ENCODE data around the gene DENND4C.

DENND4C gene

DNA sequence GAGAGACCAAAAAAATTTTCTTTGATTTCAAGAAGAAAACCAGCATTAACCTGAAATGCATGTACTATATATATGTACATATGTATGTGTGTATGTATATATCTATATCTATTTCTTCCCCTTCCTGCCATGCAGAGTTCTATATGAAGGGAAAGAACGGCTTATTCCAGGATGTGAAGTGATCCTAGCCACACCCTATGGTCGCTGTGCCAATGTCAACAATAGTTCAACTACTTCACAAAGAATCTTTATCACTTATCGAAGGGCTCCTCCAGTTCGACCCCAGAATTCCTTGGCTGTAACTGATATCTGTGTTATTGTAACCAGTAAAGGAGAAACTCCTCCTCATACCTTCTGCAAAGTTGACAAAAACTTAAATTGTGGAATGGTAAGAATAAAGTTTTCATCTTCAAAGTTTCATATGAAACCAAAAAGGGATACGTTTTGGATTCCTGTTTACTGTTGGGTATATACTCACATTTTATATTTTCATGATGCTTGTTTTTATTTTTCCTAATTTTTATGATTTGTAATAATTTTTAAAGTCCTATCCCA, 56.2 kb downstream of the DENND4C start:
- Histone ChIP-seq H3K36me3 (ENCODE audit: control insufficient read depth in 5 of 5, insufficient read depth in 5 of 5, low read length in 5 of 5) (peaks cover 6 to 26% (median 16%) of the 10 kb centered on the region in 5 donors), H3K4me1 (ENCODE audit: control insufficient read depth in 5 of 5, insufficient read depth in 5 of 5, low read length in 5 of 5) (peaks cover 0 to 13% (median 6%) of the 10 kb centered on the region in 5 donors), H3K27ac (ENCODE audit: low read depth, low read length) (no peak overlapping the region), H3K9me3 (ENCODE audit: control insufficient read depth in 5 of 5, low read length in 5 of 5) (no peaks in the 10 kb centered on the region), H3K27me3 (ENCODE audit: control insufficient read depth in 5 of 5, insufficient read depth in 4 of 5, low read length in 5 of 5) (no peaks in the 10 kb centered on the region), H3K4me3 (ENCODE audit: low read depth in 1 of 5, low read length in 5 of 5) (no peak overlapping the region), H3K9ac (ENCODE audit: low read length in 5 of 5) (no peak overlapping the region)

DNA sequence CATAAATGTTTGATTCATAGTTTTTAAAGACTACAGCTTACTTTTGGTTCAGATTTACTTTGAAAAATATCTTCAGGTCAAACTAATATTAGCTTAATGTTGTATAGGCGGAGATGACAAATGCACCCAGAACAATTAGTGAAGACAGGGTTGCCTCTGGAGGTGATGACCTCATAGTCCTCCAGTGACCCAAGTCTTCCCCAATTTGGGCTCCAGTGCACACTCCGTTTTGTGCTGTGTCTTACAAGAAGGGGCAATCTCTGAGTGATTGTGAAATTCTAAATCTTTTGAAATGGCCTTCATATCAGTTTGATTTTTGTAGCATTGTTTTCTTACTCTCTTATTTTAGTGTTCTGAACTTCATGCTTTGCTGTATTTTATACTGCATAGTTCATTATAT, 57.6 kb downstream of the DENND4C start:
- Histone ChIP-seq H3K36me3 (ENCODE audit: control insufficient read depth in 5 of 5, insufficient read depth in 5 of 5, low read length in 5 of 5) (peaks cover 9 to 31% (median 24%) of the 10 kb centered on the region in 5 donors), H3K9ac (ENCODE audit: low read length in 5 of 5) (no peak overlapping the region), H3K4me1 (ENCODE audit: control insufficient read depth in 5 of 5, insufficient read depth in 5 of 5, low read length in 5 of 5) (peaks cover 0 to 13% (median 6%) of the 10 kb centered on the region in 5 donors), H3K4me3 (ENCODE audit: low read depth in 1 of 5, low read length in 5 of 5) (no peak overlapping the region), H3K27ac (ENCODE audit: low read depth, low read length) (no peak overlapping the region), H3K27me3 (ENCODE audit: control insufficient read depth in 5 of 5, insufficient read depth in 4 of 5, low read length in 5 of 5) (no peaks in the 10 kb centered on the region), H3K9me3 (ENCODE audit: control insufficient read depth in 5 of 5, low read length in 5 of 5) (no peaks in the 10 kb centered on the region)

DNA sequence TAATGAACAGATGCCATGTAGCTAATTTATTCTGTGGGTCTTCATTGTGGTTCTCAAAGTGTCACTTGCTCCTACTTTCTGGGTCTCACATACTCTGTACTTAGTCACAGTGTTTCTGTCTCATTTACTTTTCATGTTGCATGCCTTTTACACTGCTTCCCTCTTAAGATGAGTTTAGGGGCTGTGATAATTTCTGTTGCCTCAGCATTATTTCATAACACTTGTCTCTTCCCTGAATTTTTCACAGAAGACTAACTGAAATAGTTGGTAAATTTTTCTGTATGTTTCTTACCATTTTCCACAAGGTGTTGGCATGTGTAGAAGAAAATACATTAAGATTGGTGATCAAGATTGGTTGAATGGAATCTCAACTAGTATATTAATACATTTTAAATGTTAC, 59.6 kb downstream of the DENND4C start:
- H3K9me3 ChIP-seq (ENCODE audit: control insufficient read depth in 5 of 5, low read length in 5 of 5), result no peaks in the 10 kb centered on the region
- H3K27me3 ChIP-seq (ENCODE audit: control insufficient read depth in 5 of 5, insufficient read depth in 4 of 5, low read length in 5 of 5), result no peaks in the 10 kb centered on the region
- H3K9ac ChIP-seq (ENCODE audit: low read length in 5 of 5), result no peak overlapping the region
- no peak overlapping the region for H3K27ac ChIP-seq (ENCODE audit: low read depth, low read length)
- H3K4me1 ChIP-seq (ENCODE audit: control insufficient read depth in 5 of 5, insufficient read depth in 5 of 5, low read length in 5 of 5), result peaks cover 0 to 13% (median 6%) of the 10 kb centered on the region in 5 donors
- H3K36me3 ChIP-seq (ENCODE audit: control insufficient read depth in 5 of 5, insufficient read depth in 5 of 5, low read length in 5 of 5), result peaks cover 18 to 42% (median 31%) of the 10 kb centered on the region in 5 donors
- H3K4me3 ChIP-seq (ENCODE audit: low read depth in 1 of 5, low read length in 5 of 5), result no peak overlapping the region

DNA sequence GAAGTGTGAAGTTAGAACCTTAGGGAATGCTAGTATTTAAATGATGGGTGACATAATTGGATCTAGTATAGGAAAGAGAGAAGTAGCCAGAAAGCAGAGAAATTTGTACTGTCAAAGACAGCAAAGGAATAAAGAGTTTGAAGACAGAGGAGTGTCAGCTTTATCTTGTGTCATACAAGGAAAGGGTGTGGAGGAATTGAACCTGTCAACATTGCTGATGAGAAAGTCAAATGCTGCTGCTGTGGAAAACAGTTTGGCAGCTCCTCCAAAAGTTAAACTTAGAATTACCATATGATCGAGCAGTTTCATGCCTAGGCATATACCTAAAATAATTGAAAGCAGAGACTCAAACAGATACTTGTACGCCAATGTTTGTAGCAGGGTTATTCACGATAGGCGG, 63.7 kb downstream of the DENND4C start:
- Histone ChIP-seq H3K4me3 (ENCODE audit: low read depth in 1 of 5, low read length in 5 of 5) (no peak overlapping the region), H3K9me3 (ENCODE audit: control insufficient read depth in 5 of 5, low read length in 5 of 5) (no peaks in the 10 kb centered on the region), H3K36me3 (ENCODE audit: control insufficient read depth in 5 of 5, insufficient read depth in 5 of 5, low read length in 5 of 5) (peaks cover 26 to 55% (median 31%) of the 10 kb centered on the region in 5 donors), H3K4me1 (ENCODE audit: control insufficient read depth in 5 of 5, insufficient read depth in 5 of 5, low read length in 5 of 5) (peaks cover 0 to 3% (median 0%) of the 10 kb centered on the region in 5 donors), H3K27ac (ENCODE audit: low read depth, low read length) (no peak overlapping the region), H3K27me3 (ENCODE audit: control insufficient read depth in 5 of 5, insufficient read depth in 4 of 5, low read length in 5 of 5) (no peaks in the 10 kb centered on the region), H3K9ac (ENCODE audit: low read length in 5 of 5) (no peak overlapping the region)

DNA sequence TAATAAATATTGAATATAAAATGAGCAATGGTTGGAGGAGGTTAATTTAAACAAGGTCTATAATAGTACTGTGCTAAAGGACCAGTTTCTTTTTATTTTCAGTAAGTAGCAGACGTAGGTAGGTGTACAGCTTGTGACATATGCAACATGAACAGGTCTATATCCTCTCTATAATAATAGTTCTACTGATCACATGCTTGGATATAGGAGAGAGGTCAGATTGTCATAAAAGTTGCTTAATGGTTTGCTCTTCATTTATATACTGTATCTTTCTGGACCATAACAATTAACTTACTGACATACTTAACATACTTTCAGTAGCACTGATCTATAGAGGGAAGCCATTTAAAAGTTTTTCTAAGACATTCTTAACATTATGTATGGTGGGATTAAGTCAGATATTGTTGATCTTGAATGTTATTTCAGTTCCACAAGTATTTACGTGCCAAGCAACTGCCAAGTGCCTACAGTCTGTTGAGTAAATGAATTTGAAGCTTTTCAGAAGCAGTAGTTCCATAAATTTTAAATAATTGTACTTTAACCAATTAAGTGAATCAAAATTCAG, 68.0 kb downstream of the DENND4C start:
- H3K9ac ChIP-seq (ENCODE audit: low read length in 5 of 5), result no peak overlapping the region
- peaks cover 35 to 69% (median 44%) of the 10 kb centered on the region in 5 donors for H3K36me3 ChIP-seq (ENCODE audit: control insufficient read depth in 5 of 5, insufficient read depth in 5 of 5, low read length in 5 of 5)
- H3K27me3 ChIP-seq (ENCODE audit: control insufficient read depth in 5 of 5, insufficient read depth in 4 of 5, low read length in 5 of 5), result no peaks in the 10 kb centered on the region
- H3K4me1 ChIP-seq (ENCODE audit: control insufficient read depth in 5 of 5, insufficient read depth in 5 of 5, low read length in 5 of 5), result peaks cover 0 to 3% (median 0%) of the 10 kb centered on the region in 5 donors
- H3K27ac ChIP-seq (ENCODE audit: low read depth, low read length), result no peak overlapping the region
- H3K9me3 ChIP-seq (ENCODE audit: control insufficient read depth in 5 of 5, low read length in 5 of 5), result no peaks in the 10 kb centered on the region
- no peak overlapping the region for H3K4me3 ChIP-seq (ENCODE audit: low read depth in 1 of 5, low read length in 5 of 5)

DNA sequence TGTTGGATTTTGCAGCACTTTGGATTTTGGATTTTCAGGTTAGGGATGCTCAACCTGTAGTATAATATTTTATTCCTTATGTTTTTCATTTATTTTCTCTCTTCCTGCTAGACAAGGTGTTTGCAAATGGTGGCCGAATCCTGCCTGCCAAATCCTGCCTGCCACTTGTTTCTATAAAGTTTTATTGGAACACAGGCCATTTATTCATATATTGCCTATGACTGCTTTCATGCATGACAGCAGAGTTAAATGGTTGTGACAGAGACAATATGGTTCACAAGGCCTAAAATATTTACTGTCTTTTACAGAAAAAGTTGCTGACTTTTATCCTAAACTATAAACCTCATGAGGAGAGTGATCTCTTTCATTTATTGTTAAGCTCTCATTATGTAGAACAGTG, 72.7 kb downstream of the DENND4C start:
- peaks cover 0 to 3% (median 0%) of the 10 kb centered on the region in 5 donors for H3K4me1 ChIP-seq (ENCODE audit: control insufficient read depth in 5 of 5, insufficient read depth in 5 of 5, low read length in 5 of 5)
- no peak overlapping the region for H3K4me3 ChIP-seq (ENCODE audit: low read depth in 1 of 5, low read length in 5 of 5)
- H3K27me3 ChIP-seq (ENCODE audit: control insufficient read depth in 5 of 5, insufficient read depth in 4 of 5, low read length in 5 of 5), result no peaks in the 10 kb centered on the region
- no peaks in the 10 kb centered on the region for H3K9me3 ChIP-seq (ENCODE audit: control insufficient read depth in 5 of 5, low read length in 5 of 5)
- peaks cover 38 to 58% (median 45%) of the 10 kb centered on the region in 5 donors for H3K36me3 ChIP-seq (ENCODE audit: control insufficient read depth in 5 of 5, insufficient read depth in 5 of 5, low read length in 5 of 5)
- H3K27ac ChIP-seq (ENCODE audit: low read depth, low read length), result no peak overlapping the region
- H3K9ac ChIP-seq (ENCODE audit: low read length in 5 of 5), result no peak overlapping the region

DNA sequence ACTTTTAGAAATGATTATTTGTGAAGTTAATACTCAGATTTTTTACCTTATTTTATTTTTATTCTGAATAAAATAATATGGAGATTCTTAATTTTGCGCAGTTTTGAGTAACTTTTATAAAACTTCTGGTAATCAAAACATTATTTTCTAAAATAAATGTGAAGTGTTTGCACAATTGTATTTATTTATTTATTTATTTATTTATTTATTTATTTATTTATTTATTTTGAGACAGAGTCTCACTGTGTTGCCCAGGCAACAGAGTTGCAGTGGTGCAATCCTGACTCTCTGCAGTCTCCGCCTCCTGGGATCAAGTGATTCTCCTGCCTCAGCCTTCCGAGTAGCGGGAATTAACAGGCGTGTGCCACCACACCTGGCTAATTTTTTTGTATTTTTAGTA, 76.1 kb downstream of the DENND4C start:
- Histone ChIP-seq H3K9ac (ENCODE audit: low read length in 5 of 5) (no peak overlapping the region), H3K4me1 (ENCODE audit: control insufficient read depth in 5 of 5, insufficient read depth in 5 of 5, low read length in 5 of 5) (no peaks in the 10 kb centered on the region), H3K9me3 (ENCODE audit: control insufficient read depth in 5 of 5, low read length in 5 of 5) (no peaks in the 10 kb centered on the region), H3K4me3 (ENCODE audit: low read depth in 1 of 5, low read length in 5 of 5) (no peak overlapping the region), H3K36me3 (ENCODE audit: control insufficient read depth in 5 of 5, insufficient read depth in 5 of 5, low read length in 5 of 5) (peaks cover 19 to 36% (median 32%) of the 10 kb centered on the region in 5 donors), H3K27me3 (ENCODE audit: control insufficient read depth in 5 of 5, insufficient read depth in 4 of 5, low read length in 5 of 5) (no peaks in the 10 kb centered on the region), H3K27ac (ENCODE audit: low read depth, low read length) (no peak overlapping the region)

DNA sequence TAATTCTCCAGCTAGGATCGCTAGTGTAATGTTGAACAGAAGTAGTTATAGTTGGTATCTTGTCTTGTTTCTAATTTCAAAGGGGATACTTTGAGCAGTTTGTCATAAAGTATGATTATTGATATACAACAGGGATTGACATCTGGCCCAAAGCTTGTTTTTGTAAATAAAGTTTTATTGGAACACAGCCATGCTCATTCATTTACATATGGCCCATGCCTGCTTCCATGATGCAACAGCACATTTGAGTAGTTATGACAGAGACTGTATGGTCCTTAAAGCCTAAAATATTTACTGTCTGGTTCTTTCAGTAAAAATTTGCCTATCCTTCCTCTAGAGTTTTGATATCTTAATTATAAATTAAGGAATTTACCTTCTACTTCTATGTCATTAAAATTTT, 79.8 kb downstream of the DENND4C start:
- Histone ChIP-seq H3K27ac (ENCODE audit: low read depth, low read length) (no peak overlapping the region), H3K9ac (ENCODE audit: low read length in 5 of 5) (no peak overlapping the region)

DNA sequence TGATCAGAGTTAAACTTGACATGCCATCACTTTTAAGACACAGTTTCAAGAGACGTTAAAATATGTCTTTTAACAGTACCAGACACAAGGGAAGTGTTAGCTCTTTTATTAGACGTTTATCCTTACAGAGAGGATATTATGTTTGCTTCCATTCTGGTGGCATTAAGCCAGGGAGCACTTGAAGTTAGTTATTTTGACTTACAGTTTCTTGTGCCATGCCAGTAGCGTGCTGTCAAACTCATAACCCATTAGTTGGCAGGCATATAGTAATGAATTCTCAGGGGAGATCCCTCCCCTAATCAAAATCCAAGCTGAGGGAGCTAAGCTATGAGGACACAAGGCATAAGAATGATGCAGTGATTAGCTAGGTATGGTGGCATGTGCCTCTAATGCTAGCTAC, 83.1 kb downstream of the DENND4C start:
- no peaks in the 10 kb centered on the region for H3K27me3 ChIP-seq (ENCODE audit: control insufficient read depth in 5 of 5, insufficient read depth in 4 of 5, low read length in 5 of 5)
- peaks cover 7 to 16% (median 10%) of the 10 kb centered on the region in 5 donors for H3K36me3 ChIP-seq (ENCODE audit: control insufficient read depth in 5 of 5, insufficient read depth in 5 of 5, low read length in 5 of 5)
- H3K4me3 ChIP-seq (ENCODE audit: low read depth in 1 of 5, low read length in 5 of 5), result no peak overlapping the region
- H3K9me3 ChIP-seq (ENCODE audit: control insufficient read depth in 5 of 5, low read length in 5 of 5), result no peaks in the 10 kb centered on the region
- no peak overlapping the region for H3K9ac ChIP-seq (ENCODE audit: low read length in 5 of 5)
- H3K27ac ChIP-seq (ENCODE audit: low read depth, low read length), result no peak overlapping the region
- H3K4me1 ChIP-seq (ENCODE audit: control insufficient read depth in 5 of 5, insufficient read depth in 5 of 5, low read length in 5 of 5), result peaks cover 0 to 4% (median 0%) of the 10 kb centered on the region in 5 donors

More for the DNA sequence above, 79.8 kb downstream of the DENND4C start:
- Histone ChIP-seq H3K9me3 (ENCODE audit: control insufficient read depth in 5 of 5, low read length in 5 of 5) (no peaks in the 10 kb centered on the region), H3K4me1 (ENCODE audit: control insufficient read depth in 5 of 5, insufficient read depth in 5 of 5, low read length in 5 of 5) (peaks cover 0 to 4% (median 0%) of the 10 kb centered on the region in 5 donors), H3K36me3 (ENCODE audit: control insufficient read depth in 5 of 5, insufficient read depth in 5 of 5, low read length in 5 of 5) (peaks cover 8 to 19% (median 12%) of the 10 kb centered on the region in 5 donors), H3K4me3 (ENCODE audit: low read depth in 1 of 5, low read length in 5 of 5) (no peak overlapping the region), H3K27me3 (ENCODE audit: control insufficient read depth in 5 of 5, insufficient read depth in 4 of 5, low read length in 5 of 5) (no peaks in the 10 kb centered on the region)

DNA sequence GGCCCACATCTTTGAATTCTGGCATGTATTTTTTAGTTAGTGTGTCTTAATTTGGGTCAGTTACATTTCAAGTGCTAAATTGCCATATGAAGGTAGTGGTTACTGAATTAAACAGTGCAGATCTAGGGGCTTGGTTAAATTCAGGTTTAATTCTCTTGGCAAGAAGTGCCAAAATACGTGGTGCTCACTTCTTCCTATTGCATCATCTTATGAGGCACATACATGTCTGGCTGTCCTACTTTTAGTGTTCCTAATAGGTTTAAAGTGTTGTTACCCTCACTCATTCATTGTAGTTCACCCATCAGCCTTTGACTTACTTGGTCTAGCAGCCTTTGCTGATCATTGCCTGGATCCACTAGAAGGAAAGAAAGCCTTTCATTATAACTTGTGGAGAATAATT, 90.0 kb downstream of the DENND4C start:
- no peaks in the 10 kb centered on the region for H3K4me1 ChIP-seq (ENCODE audit: control insufficient read depth in 5 of 5, insufficient read depth in 5 of 5, low read length in 5 of 5)
- no peak overlapping the region for H3K9ac ChIP-seq (ENCODE audit: low read length in 5 of 5)
- peaks cover 13 to 44% (median 24%) of the 10 kb centered on the region in 5 donors for H3K36me3 ChIP-seq (ENCODE audit: control insufficient read depth in 5 of 5, insufficient read depth in 5 of 5, low read length in 5 of 5)

More for the DNA sequence above, 90.0 kb downstream of the DENND4C start:
- H3K4me3 ChIP-seq (ENCODE audit: low read depth in 1 of 5, low read length in 5 of 5), result no peak overlapping the region
- no peaks in the 10 kb centered on the region for H3K9me3 ChIP-seq (ENCODE audit: control insufficient read depth in 5 of 5, low read length in 5 of 5)
- H3K27ac ChIP-seq (ENCODE audit: low read depth, low read length), result no peak overlapping the region
- no peaks in the 10 kb centered on the region for H3K27me3 ChIP-seq (ENCODE audit: control insufficient read depth in 5 of 5, insufficient read depth in 4 of 5, low read length in 5 of 5)
